ENCODE measurements around the gene GPR17.
A peak's percentile ranks its signal among the peaks of the same experiment; 100 is the strongest.

Gene GPR17

GRCh38 chr2:127672341-127673224 lies 26.6 kb downstream of the GPR17 start:
- no peak for ATAC-seq

DNA sequence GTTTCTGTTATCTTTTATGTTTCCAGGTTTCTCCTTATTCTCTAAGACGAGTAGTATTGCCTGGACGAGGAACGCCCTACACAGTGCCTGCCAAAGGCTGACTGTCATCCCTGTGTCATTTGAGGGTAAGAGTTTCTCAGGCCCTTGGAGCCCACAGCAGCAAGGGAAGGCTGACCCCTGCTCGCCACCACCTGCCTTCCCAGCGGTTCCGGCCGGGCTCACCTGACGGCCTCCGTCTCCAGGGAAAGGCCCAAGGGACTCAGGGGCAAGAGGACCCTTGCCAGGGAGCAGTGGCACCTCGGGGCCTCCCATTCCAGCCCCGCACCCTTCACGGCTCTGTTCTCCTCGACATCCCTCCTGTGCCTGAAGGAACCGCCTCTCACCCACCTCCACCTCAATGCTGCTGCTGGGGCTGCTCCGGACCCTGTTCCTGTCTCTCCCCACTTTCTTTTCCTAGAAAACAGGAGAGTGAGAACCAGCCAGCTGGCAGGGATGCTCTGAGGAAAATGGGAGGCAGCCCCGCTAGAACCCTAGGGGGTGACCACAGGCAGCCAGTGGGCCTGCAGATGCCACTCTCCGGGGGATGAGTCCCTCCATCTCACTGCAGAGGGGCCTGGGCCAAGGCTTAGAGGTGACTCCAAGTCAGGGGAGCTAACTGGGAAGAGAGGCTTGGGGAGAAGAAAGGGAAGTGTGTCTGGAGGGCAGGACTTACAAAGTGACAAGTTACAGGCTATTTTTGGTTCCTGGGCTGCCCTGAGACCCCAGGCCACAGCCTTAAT lies 27.5 kb downstream of the GPR17 start:
- ATAC-seq = no peak

GRCh38 chr2:127674241-127675209 lies 28.6 kb downstream of the GPR17 start:
- peak; percentile 21 to 34 for ATAC-seq

- no peak for ATAC-seq
Observed at GRCh38 chr2:127675331-127676261, 29.6 kb downstream of the GPR17 start, which contains the start of gene LIMS2. Gene LIMS2 (minus strand): TSS chr2:127675530. CDS start chr2:127675024, 506 bp downstream.

GRCh38 chr2:127676906-127677305 lies 31.0 kb downstream of the GPR17 start:
- ATAC-seq = no peak

GRCh38 chr2:127678531-127678930 lies 32.6 kb downstream of the GPR17 start:
- ATAC-seq = no peak

- no peak for ATAC-seq
Observed at GRCh38 chr2:127678991-127679390, 33.0 kb downstream of the GPR17 start.

GRCh38 chr2:127679680-127680361 lies 33.9 kb downstream of the GPR17 start:
- ATAC-seq = no peak

- no peak for ATAC-seq
Observed at GRCh38 chr2:127680706-127681287, 34.8 kb downstream of the GPR17 start.

- ATAC-seq = no peak
Observed at GRCh38 chr2:127681288-127681804, 35.4 kb downstream of the GPR17 start.

GRCh38 chr2:127681976-127682857 lies 36.3 kb downstream of the GPR17 start:
- no peak for ATAC-seq

- ATAC-seq = no peak
Observed at GRCh38 chr2:127683056-127683455, 37.1 kb downstream of the GPR17 start.

GRCh38 chr2:127683757-127684156 lies 37.8 kb downstream of the GPR17 start:
- ATAC-seq = no peak

- no peak for ATAC-seq
Observed at GRCh38 chr2:127685410-127686080, 39.6 kb downstream of the GPR17 start.

- no peak for ATAC-seq
Observed at GRCh38 chr2:127688405-127688804, 42.5 kb downstream of the GPR17 start.

- no peak for ATAC-seq
Observed at GRCh38 chr2:127690696-127691095, 44.7 kb downstream of the GPR17 start.

DNA sequence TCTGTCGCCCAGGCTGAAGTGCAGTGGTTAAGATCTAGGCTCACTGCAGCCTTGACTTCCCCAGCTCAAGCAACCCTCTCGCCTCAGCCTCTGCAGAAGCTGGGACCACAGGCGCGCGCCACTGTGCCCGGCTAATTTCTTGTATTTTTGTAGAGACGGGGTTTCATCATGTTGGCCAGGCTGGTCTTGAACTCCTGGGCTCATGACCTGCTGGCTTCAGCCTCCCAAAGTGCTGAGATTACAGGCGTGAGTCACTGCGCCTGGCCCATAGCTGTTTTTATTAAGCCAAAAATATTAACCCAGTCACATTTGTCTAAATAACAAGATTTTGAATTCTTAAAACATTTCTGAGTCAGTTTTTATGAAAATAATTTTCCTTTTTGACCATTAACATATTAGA lies 49.0 kb downstream of the GPR17 start:
- ATAC-seq = no peak

Measured in activated CD4-positive, CD25-positive, alpha-beta regulatory T cell treated with anti-CD3 and anti-CD28 coated beads, Interleukin-2, amount 50 U/mL, for 24 hours (primary cell).